Prostate gland (tissue), 2 donors: ENCODE data around the gene RPS6KA1.

ENCODE experiments used
- POLR2A ChIP-seq: fragments of 450-650 bp; IDR thresholded peaks from one replicate; pipeline ENCODE4 v1.6.1; 2016; ENCODE audit warnings: antibody characterized with exemption, mild to moderate bottlenecking
- POLR2AphosphoS5 ChIP-seq: sonication (generic); formaldehyde crosslinking; IDR thresholded peaks from one replicate; pipeline ENCODE4 v1.6.1; 2017; ENCODE audit warnings: antibody characterized with exemption
- TF ChIP-seq, protein P1 (sequence below), 4 experiments: fragments of 200-600 bp in 2 of 4; fragments of 450-650 bp in 2 of 4; sonication (generic) in 2 of 4; IDR thresholded peaks; 1 replicate in 3 of 4; 2 replicates in 1 of 4; pipeline ENCODE4 v1.5.1; 2016 to 2019; ENCODE audit warnings: antibody characterized with exemption in 4 of 4, mild to moderate bottlenecking in 2 of 4, moderate library complexity in 2 of 4

DNA sequence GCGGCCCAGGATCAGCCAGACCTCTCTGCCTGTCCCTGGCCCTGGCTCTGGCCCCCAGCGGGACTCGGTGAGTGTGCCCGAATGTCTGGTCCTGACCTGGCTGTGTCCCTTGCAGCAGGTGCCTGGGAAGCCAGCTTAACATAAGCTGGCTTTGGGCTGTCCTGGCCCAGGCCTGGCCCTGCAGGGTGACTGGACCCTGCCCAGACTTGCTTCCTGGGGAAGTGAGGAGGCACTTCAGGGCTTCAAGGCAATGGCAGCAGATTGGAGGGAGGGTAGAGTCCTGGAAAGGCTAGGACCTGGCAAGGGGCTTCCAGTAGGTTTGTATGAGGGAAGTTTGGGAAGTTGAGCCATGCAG is 16.4 kb downstream of the RPS6KA1 start:
- no peak for TF ChIP-seq POLR2AphosphoS5
- TF ChIP-seq, protein P1, sequence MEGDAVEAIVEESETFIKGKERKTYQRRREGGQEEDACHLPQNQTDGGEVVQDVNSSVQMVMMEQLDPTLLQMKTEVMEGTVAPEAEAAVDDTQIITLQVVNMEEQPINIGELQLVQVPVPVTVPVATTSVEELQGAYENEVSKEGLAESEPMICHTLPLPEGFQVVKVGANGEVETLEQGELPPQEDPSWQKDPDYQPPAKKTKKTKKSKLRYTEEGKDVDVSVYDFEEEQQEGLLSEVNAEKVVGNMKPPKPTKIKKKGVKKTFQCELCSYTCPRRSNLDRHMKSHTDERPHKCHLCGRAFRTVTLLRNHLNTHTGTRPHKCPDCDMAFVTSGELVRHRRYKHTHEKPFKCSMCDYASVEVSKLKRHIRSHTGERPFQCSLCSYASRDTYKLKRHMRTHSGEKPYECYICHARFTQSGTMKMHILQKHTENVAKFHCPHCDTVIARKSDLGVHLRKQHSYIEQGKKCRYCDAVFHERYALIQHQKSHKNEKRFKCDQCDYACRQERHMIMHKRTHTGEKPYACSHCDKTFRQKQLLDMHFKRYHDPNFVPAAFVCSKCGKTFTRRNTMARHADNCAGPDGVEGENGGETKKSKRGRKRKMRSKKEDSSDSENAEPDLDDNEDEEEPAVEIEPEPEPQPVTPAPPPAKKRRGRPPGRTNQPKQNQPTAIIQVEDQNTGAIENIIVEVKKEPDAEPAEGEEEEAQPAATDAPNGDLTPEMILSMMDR (IDR thresholded peaks at IDR 0.05), result no peak
- TF ChIP-seq POLR2A, result no peak
